GM18520 (cell line): ENCODE results near the gene DNTT.
A peak's percentile ranks its signal among the peaks of the same experiment; 100 is the strongest.

Experiments
- ATAC-seq: cut with Tn5 transposase; IDR thresholded peaks from one replicate; pipeline ENCODE4 v1.9.1; 2021; ENCODE audit not compliant: unreplicated experiment

Gene DNTT

DNA sequence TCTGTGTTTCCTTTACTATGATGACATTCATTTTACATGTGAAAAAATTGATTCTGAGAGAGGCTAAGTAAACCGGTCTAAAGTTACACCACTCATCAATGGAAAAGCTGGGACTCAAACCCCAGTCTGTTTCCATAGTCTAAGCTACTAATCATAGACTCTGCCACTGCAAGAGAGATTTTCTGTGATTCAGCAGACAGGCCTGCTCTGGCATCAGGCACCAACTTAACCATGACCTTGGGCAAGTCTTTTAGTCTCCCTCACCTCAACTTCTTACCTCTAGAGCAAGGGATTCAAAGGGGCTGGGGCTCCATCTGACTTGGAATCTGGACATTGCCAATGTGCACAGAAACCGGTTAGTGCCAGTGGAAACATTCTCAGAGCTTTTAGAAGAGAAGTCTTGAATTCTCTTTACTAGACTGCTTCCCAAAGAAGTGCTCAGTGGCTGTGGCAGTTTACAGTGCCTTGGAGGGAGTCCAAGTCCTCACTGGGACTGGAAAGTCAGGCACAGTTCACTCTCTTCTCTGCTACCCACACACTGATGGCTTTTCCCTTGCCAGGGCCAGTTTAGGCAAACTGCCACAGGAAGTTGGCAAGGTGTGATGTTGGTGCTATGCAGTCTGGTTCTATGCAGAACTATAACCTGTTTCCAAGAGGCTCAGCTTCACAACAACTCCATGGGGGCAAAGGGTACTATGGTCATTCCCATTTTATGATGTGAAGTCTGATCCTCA lies 28.4 kb upstream of the DNTT start:
- ATAC-seq: no peak

DNA sequence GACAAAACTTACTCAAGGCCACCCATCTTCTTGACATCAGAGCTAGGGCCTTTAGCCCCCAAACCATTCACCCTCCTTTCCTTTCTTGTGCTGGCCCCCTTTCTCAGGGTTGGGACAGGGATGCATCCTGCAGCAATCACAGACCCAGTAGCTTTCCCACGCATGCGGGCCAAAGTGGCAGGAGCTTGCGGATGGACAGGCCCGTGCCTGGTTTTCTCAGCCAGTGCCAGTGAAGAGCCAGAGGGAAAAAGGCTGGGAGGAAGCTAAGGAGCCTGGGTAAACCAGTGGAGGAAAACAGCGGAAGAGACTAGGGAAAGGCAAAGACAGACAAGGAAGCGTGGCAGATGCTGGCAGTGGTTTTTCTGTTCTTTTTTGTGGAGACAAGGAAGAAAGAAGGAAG lies 27.8 kb upstream of the DNTT start:
- ATAC-seq: no peak

DNA sequence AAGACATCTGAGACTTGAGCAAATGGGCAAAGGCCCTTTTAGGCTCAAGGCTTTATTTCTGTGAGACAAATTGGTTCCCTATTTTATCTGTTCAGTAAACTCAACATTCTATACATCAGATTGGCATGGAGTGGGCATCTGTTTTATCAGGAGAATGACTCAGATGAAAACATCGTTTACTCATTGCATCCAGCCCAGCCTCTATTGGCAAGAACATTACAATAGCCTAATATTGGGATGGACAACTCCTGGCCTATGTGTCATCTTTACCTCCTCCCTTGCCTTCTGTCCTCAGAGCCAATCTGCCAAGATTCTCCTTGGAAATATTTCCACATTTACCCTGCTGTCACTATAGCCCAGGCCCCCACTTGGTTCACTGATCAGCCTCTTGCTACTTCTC lies 27.4 kb upstream of the DNTT start:
- ATAC-seq: no peak

DNA sequence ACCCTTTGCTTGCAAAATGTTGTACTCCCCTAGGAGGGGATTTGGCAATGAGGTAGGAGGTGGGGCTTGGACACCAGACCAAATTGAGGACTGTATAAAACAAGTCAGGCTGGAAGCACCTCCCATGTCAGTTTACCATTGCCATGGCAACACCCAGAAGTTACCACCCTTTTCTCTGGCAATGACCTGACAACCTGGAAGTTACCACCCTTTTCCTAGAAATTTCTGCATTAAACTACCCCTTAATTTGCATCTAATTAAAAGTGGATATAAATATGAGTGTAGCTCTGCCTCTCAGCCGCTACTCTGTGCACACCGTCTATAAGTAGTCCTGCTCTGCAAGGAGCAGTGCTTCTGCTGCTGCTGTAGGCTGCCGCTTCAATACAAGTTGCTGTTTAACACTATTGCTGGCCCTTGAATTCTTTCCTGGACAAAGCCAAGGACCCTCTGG lies 25.0 kb upstream of the DNTT start:
- ATAC-seq: no peak

DNA sequence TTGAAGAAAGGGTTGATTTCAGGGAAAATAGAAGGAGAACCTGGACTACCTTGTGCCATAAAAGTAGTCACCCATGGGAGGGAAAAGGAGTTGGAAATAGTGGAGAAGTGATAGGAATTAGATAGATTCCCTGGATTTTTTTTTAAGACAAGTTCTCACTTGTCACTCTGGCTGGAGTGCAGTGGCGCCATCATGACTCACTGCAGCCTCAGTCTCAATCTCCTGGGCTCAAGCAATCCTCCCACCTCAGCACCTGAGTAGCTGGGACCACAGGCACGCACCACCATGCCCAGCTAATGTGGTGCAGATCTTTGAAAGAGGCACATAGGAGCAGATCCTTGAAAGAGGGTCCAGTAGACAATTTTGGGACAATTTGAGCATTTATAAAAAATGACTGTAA lies 23.4 kb upstream of the DNTT start:
- ATAC-seq: no peak

DNA sequence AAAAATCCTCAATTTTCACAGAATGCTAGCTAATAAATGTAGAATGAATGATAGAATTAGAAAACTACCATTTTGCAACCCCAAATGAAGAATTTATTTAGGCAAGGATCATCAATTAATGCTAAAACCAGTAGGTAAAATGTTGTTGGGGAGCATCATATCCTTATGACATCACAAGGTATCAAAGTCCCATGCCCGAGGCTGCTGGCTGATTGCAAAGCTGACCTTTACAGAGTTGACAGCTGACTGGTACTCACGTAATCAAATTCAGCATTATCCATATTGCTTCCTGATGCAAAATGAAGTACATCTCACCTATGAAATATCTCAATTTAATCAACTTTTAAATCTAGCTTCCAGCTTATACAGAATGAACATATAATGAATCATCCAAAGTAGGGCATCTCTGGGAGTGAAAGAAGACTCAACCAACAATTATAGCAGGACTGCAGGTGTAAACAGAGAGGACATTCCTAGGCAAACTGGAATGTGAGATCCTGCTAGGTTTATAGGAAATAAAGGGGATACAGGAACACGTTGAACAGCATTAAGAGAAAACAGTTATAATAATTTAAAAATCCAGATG lies 22.7 kb upstream of the DNTT start:
- no peak for ATAC-seq

DNA sequence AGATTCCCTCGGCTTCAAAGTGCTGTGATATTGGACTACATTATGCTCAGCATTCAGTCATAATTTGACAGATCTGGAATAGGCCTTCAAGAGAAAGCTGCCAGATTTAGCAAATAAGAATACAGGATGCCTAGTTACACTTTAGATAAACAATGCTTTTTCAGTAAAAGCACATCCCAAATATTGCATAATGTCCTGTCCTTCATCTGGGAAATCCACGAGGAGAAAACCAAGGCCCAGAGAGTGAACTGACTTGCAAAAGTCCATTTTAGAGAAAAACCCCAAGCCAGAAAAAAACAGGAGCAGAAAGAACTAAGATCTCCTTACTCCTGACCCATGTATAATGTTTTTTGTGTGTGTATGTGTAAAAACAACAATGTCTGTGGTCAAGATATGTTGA lies 20.9 kb upstream of the DNTT start:
- ATAC-seq: no peak

DNA sequence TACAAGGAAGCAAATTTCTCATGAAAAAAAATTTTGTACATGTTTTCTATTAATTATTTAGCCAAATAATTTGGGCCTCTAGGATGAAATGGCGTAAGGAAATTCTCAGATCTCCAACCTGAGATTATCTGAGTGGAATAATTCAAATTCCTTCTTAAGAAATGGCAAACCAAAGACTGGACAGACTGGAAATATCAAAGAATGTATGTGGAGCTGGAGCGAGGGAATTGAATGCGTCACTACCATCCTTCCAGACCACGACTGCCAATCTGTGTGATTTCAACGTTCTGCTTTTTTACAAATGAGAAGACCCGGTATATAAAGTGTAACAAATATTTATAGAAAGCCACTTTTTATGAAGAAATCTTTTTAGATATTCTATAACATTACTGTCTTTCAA lies 20.5 kb upstream of the DNTT start:
- no peak for ATAC-seq

DNA sequence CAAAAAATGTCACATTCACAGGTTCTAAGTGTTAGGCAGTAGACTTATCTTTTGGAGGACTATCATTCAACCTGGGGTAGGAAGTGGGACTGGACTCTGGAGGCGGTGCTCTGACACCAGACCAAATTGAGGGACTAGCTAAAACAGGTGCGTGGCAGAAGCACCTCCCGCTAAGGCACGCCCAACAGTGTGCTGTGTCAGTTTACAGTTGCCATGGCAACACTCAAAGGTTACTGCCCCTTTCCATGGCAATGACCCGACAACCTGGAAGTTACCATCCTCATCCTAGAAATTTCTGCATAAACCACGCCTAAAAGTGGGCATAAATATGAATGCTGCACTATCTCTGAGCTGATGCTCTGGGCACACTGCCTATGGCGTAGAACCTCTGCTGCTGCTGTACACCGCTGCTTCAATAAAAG lies 18.9 kb upstream of the DNTT start:
- no peak for ATAC-seq

DNA sequence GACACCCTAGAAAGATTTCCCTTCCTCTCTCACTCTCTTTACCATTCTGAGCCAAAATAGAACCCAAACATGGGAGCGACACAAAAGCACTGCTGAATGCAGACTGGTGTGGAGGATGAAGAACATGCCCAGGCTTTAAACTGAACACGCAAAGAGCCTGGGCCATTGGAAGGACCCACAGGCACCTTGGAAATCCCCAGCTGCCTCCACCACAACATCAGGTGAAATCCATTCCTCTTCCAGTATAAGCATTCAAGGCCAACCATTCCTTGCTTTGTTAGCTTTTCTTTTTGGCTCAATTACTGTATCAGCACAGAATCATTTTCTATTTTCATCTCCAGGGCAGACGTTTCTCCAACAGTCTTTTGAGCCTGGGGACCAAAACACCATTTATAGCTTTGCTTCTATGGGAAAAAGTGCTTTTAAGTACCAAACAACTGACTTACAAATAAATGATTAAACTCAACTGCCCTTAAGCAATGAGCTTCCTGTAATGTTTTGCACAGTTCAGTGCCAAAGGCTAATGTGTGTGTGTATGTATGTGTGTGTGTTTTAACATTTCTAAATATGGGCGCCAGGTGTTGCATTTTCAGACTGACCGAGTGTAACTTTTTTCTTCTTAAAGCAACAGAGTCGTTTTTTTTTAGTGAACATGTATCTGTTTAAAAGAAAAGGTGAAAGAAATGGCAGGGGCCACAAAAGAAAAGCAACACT lies 16.7 kb upstream of the DNTT start:
- peak; percentile 68 for ATAC-seq

DNA sequence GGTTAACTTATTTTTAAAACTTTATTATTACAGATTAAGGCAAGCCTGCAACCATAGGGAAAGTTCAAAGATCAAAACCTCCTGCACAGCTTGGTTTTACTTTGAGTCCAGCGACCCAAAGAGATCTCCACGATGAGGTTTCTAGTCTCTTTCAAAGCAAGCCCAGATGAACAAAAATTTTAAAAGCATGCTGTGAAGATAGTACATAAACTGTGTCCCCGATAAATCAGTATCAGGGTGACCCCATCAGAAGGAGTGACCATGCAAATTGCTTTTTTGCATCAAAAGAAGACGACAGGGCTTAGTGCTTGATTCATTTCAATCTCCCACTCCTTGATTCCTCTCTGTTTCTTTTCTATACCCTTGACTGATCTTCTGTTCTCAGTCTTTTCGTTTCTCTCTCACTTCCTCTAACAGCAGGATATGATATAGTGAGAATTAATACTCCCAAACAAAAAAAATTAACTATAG lies 16.0 kb upstream of the DNTT start:
- peak; percentile 49 for ATAC-seq

DNA sequence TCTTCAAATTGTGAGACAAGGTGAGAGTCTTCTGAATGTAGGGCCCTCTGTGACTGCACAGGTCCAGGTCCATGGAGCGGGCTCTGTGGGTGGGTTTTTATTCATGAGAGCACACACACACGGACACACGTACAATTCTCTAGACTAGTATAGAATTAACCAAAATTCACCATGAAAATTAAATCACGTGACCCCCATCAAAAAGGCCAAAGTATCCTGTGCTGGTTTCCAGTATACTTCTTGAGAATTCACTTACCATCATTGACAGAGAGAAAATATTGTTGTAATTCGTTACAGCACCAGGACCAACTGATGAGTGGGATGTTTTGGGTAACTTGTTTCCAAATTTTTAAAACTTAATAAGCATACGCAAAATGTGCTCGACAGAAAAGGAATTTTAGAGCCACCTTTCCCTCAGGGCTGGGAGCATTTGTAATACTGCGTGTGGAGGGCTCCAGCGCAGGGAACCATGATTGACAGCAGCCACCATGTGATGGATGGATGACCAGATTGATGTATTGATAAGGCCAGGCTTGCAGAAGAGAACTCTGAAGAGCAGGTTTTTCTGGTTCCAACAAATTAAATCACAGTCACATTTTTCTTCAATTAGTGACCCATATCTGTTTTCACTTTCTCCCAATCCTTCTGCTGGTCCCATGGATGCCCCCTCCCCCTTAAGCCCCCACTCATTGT lies 14.9 kb upstream of the DNTT start:
- ATAC-seq: no peak

DNA sequence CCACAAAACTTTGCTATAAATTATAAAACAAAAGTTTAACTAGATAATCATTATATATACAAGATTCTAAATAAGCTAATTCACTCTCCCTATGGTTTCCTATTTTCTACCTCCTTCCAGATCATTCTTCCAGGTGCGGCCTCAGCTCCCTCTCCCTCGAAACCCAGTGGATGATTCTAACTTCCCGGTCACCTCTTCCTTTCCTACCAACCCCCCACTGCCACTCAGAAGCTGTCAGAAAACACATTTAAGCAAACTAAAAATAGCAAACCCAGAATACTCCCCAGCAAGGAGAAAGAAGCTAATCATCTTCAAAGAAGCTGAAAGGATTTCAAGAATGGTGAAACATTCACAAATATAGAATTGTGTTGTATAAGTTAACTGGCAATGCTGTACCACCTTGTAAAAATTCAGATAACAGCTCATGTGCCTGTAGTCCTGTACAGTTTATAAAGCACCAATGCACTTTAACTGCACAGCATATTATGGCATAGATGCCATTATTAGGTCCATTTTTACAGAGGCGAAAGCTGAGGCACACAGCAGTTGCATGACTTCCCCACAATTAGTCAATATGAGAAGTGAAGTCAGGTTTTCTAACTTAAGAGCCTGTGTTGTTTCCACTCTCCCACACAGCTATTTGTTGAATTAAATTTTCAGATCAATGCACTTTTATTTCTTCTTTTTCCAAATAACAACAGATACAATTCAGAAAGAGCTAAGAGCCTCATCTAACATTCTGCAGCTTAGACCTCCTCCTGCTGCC lies 13.7 kb upstream of the DNTT start:
- ATAC-seq: no peak

DNA sequence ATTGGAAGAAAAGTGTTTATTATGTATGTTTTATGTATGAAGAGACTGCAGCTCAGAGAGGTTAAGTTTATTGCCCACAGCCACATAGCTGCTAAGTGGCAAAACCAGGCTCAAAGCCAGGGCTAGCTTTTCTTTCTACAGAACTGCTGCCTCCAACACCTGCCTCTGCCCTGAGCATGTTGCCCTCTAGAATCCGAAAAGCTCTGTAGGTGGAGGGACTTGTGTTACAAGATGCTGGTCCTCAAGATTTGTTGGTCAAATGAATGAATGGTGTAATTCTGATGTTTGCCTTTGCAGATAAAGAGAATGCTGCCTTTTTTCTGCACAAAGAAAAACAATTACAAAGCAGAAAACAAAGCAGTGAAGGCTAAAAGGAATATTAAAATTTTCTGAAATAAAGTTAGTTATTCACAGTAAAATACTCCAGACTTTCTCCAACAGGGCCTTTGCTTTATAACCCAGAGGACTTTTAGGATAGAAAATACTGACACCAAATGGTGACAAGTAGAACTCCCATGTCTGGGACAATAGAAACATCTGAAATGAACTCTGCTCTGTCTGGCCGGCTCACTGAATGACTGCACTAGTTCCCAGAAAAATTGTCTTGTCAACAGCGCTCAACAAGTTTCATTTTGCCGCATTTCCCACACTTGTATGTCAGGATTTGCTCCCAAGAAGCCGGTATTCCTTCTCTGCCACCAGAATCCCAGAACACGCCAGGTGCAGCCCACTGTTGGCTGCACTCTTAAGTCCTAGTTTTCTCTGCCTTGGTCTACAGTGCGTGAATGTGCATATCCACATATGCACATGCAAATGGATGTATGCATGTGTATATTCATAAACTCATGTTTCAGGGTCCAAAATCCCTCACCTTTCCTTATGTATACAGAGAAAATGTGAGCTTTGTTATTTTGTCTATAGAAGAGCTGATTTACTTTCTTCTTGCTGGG lies 11.0 kb upstream of the DNTT start:
- no peak for ATAC-seq

DNA sequence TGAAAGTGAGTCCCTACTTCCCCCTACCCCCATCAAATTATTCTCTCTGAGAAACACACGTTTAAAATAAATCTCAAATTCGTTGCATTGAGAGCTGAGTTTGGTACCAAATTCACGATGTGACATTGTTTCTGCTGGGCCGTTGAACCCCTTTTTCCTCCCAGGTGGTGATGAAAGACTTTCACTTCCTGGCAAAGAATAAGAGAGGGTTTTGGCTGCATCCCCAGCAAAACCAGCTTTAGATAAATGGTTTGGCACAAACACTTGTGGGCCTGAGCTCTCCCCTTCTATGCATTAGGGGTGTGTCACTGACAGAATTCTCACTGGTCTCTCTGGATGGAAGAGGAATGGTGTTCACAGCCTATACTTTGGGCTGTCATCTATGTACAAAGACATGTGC lies 8.8 kb upstream of the DNTT start:
- no peak for ATAC-seq

DNA sequence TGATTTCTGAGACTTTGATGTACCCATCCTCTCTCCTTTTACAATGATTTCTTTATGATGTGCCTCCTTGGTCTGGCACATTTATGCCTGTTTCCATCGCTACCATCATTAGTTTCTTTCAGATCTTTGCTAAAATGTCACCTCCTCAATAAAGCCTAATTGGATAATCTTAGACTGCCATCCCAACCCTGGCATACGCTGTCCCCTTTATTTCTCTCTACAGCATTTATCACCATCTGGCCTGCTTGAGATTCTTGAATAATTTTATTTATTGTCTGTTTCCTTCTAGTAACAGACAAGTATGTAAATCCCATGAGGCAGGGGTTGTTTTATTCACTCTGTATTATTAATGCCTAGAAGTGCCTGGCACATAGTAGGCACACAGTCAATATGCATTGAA lies 6.7 kb upstream of the DNTT start:
- ATAC-seq: no peak

DNA sequence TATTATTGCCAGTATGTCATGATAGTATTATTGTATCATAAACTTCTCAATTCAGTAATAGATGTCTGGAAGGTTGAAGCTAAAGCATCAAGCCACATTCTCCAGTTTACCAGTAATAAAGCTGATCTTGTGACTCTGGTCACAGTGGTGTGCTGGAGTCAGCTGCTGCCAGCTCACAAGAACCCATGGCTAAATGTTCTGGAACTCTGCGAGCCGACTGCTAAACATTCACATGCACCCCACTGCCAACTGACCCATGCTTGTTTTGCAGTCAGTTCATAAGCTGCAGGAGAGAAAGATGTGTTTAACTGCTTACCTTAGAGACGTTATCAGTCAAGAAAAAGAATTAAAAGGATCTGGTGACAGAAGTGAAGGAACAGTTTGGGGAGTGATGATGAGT lies 5.9 kb upstream of the DNTT start:
- no peak for ATAC-seq

DNA sequence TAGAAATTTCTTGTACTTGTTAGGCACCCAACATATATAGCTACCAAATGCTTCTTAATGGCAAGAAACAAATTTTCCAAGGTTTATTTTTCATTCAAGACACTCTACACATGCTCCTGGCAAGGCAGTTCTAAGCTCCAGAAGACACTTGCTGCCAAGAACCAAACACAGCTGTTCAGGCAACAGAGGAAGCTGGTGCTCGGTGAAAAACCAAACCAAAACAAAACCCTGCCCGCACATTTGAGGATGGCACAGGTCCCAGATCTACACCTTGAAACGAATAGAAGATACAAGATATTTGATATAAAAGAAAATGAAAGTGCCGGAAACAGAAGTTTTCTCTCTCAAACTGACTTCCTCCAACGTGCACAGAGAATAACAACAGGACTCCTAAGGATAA lies 4.9 kb upstream of the DNTT start:
- no peak for ATAC-seq

DNA sequence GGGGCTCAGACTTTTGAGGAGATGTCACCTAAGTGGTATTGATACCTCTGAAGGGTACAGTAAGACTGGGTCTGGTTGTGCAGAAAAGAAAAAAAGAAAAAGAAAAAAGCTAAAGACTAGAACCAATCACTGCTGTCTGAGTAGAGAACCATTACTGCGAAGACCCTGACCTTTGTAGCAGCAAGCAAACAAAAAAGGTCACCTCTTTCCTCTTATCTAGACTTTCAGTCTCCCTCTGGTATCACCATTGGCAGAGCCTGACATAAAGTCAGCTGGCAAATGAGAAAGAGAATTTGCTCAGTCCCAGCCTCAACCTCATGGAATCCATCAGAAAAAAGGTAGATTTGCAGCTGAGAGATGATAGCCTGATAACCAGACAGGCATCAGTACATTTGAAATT lies 2.6 kb upstream of the DNTT start:
- no peak for ATAC-seq

DNA sequence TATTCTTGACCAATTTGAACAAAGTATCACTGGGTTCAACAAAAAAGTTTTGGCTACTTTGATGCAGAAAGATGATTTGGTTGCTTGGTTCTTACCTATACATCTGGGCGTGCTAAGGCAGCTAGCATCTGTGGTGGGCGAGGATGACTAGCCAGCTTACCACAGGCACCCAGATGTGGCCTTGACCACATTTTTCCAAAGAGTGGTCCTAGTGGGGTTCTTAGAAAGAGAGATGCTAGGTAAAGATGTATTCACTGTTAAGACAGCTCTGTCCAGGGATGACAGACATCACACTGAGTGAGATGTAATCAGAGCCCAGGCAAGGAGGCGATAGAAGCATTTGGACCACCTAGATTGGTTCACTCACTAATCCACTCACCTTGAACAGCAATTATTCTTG lies 785 bp downstream of the DNTT start:
- ATAC-seq: no peak
